Measurements from ENCODE around the gene VWF.

DNA sequence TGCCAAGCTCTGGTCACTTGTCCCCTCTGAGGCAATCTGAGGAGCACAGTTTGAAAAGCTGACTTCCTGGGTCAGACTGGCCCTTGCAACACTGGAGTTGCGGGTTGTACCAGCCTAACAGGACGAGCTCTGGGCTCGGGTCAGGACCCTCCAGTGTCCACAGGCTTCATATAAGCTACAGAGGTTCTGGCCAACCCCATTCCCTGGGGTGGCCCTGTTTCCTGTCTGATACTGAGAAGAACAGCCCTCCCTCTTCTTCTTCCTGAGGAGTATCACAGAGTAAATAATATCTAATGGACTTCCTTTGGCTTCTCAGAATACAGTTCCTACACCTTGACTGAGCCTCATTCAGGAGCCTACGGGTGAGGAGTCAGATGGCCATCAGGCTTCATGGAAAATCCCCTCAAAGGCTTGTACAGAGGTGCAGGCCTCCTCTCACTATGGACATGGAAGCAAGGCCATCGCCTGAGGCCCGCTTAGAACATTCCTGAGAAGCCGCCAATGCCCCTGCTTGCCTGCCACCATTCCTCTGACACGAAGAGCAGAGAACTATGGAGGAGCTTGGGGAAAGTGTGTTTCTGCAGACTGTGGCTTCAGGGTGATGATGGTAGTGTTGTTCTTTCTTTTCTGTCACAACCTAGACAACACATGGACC lies 150.9 kb downstream of the VWF start:
- TF ChIP-seq, protein P1, sequence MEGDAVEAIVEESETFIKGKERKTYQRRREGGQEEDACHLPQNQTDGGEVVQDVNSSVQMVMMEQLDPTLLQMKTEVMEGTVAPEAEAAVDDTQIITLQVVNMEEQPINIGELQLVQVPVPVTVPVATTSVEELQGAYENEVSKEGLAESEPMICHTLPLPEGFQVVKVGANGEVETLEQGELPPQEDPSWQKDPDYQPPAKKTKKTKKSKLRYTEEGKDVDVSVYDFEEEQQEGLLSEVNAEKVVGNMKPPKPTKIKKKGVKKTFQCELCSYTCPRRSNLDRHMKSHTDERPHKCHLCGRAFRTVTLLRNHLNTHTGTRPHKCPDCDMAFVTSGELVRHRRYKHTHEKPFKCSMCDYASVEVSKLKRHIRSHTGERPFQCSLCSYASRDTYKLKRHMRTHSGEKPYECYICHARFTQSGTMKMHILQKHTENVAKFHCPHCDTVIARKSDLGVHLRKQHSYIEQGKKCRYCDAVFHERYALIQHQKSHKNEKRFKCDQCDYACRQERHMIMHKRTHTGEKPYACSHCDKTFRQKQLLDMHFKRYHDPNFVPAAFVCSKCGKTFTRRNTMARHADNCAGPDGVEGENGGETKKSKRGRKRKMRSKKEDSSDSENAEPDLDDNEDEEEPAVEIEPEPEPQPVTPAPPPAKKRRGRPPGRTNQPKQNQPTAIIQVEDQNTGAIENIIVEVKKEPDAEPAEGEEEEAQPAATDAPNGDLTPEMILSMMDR (IDR thresholded peaks at IDR 0.05 in 4 of 5, conservative IDR thresholded peaks at IDR 0.05 in 1 of 5), result no peak
- TF ChIP-seq POLR2A (IDR thresholded peaks at IDR 0.05), result no peak

Data from gastrocnemius medialis (tissue), 4 donors.